22Rv1 (cell line): Measurements from ENCODE around the gene TMEM121.

Experiments used
- CTCF ChIP-seq: fragments of 450-650 bp; IDR thresholded peaks from 2 replicates; pipeline ENCODE4 v1.5.1; 2017; ENCODE audit warnings: mild to moderate bottlenecking
- ZFX ChIP-seq: fragments of 450-650 bp; IDR thresholded peaks from 2 replicates; pipeline ENCODE4 v1.6.1; 2017; ENCODE audit warnings: antibody characterized with exemption, borderline replicate concordance

- TF ChIP-seq CTCF: no peak
- no peak for TF ChIP-seq ZFX
These were observed 31.0 kb upstream of the TMEM121 start for GRCh38 chr14:105495101-105495989.
